DOHH2 (cell line): ENCODE results near the gene CRYBG2.

Source experiments
- H3F3A ChIP-seq: fragments of 200-600 bp; sonication (generic), shearing (Covaris generic); 2 replicates; pipeline ENCODE4 v1.6.0; 2016; ENCODE audit warnings: antibody characterized with exemption, mild to moderate bottlenecking; ENCODE audit not compliant: control insufficient read depth, insufficient read depth
- H3K27ac ChIP-seq: fragments of 200-600 bp; sonication (generic); 2 replicates; pipeline ENCODE4 v1.5.1; 2014; ENCODE audit warnings: low read depth, mild to moderate bottlenecking, low read length, moderate library complexity
- H3K27me3 ChIP-seq: fragments of 200-600 bp; sonication (generic); 2 replicates; pipeline ENCODE4 v1.6.1; 2014; ENCODE audit warnings: mild to moderate bottlenecking, low read length, mixed read lengths; ENCODE audit not compliant: control insufficient read depth
- H3K36me3 ChIP-seq: fragments of 200-600 bp; sonication (generic); 2 replicates; pipeline ENCODE4 v1.6.1; 2014; ENCODE audit warnings: mild to moderate bottlenecking, low read length, moderate library complexity, mixed read lengths; ENCODE audit not compliant: control insufficient read depth
- H3K4me1 ChIP-seq: fragments of 200-600 bp; sonication (generic); 2 replicates; pipeline ENCODE4 v1.6.1; 2014; ENCODE audit warnings: mild to moderate bottlenecking, low read length, mixed read lengths; ENCODE audit not compliant: control insufficient read depth
- H3K4me2 ChIP-seq: fragments of 200-600 bp; sonication (generic); 2 replicates; pipeline ENCODE4 v1.6.0; 2014; ENCODE audit warnings: mild to moderate bottlenecking, low read length, moderate library complexity
- H3K4me3 ChIP-seq: fragments of 200-600 bp; sonication (generic); 2 replicates; pipeline ENCODE4 v1.5.1; 2014; ENCODE audit warnings: mild to moderate bottlenecking, low read length, mixed read lengths
- H3K79me2 ChIP-seq: fragments of 200-600 bp; sonication (generic); 2 replicates; pipeline ENCODE4 v1.6.1; 2014; ENCODE audit warnings: mild to moderate bottlenecking, low read length, mixed read lengths; ENCODE audit not compliant: control insufficient read depth
- H3K9me2 ChIP-seq: fragments of 200-600 bp; sonication (generic); replicated peaks from 2 replicates; pipeline ENCODE4 v1.6.1; 2014; ENCODE audit warnings: mild to moderate bottlenecking, low read length, mixed read lengths; ENCODE audit not compliant: control insufficient read depth
- H3K9me3 ChIP-seq: fragments of 200-600 bp; sonication (generic); 2 replicates; pipeline ENCODE4 v1.6.1; 2014; ENCODE audit warnings: antibody characterized with exemption, low read length, mixed read lengths; ENCODE audit not compliant: control insufficient read depth, insufficient read depth
- H4K20me1 ChIP-seq: fragments of 200-600 bp; sonication (generic); 2 replicates; pipeline ENCODE4 v1.6.0; 2014; ENCODE audit warnings: low read depth, mild to moderate bottlenecking, antibody characterized with exemption, low read length, moderate library complexity; ENCODE audit not compliant: control insufficient read depth, insufficient read depth
- EZH2phosphoT487 ChIP-seq: fragments of 200-600 bp; sonication (generic); IDR thresholded peaks from 2 replicates; pipeline ENCODE4 v1.6.1; 2017; ENCODE audit warnings: borderline replicate concordance, mild to moderate bottlenecking, antibody characterized with exemption, low read length, moderate library complexity, mixed read lengths
- TF ChIP-seq, protein P1 (sequence below): fragments of 200-600 bp; sonication (generic); IDR thresholded peaks from one replicate; pipeline ENCODE4 v1.5.1; 2014; ENCODE audit warnings: antibody characterized with exemption, mild to moderate bottlenecking, low read depth, low read length; ENCODE audit not compliant: poor library complexity, severe bottlenecking

The CRYBG2 gene

DNA sequence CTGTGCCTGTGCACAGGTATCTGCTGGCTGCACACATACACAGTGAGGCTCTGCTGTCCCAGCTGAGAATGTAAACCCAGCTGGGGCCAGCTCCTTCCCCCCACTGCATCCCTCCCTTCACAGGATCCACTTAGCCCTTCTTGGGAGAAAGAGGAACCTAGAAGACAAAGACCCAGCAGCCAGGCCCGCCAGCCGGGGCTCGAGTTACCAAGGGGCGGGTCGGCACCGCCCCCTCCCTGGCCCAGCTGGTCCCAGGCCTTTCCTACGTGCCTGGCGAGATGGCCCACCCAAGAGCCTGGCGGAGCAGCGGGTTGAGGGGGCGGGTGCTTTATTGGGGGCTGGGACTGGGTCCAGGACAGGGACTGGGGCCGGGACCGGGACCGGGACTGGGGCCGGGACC lies 72.0 kb downstream of the CRYBG2 start:
- Histone ChIP-seq H3F3A (peaks cover 8% of the 10 kb centered on the region), H4K20me1 (no peaks in the 10 kb centered on the region), H3K9me2 (no peaks in the 10 kb centered on the region), H3K4me3 (no peak overlapping the region), H3K9me3 (no peaks in the 10 kb centered on the region), H3K36me3 (peaks cover 27% of the 10 kb centered on the region), H3K4me1 (peaks cover 48% of the 10 kb centered on the region), H3K79me2 (peaks cover 8% of the 10 kb centered on the region; the same call in 1 of the 2 replicates), H3K27ac (no peak overlapping the region), H3K27me3 (no peaks in the 10 kb centered on the region), H3K4me2 (no peak overlapping the region)
- no peak for TF ChIP-seq EZH2phosphoT487
- TF ChIP-seq, protein P1, sequence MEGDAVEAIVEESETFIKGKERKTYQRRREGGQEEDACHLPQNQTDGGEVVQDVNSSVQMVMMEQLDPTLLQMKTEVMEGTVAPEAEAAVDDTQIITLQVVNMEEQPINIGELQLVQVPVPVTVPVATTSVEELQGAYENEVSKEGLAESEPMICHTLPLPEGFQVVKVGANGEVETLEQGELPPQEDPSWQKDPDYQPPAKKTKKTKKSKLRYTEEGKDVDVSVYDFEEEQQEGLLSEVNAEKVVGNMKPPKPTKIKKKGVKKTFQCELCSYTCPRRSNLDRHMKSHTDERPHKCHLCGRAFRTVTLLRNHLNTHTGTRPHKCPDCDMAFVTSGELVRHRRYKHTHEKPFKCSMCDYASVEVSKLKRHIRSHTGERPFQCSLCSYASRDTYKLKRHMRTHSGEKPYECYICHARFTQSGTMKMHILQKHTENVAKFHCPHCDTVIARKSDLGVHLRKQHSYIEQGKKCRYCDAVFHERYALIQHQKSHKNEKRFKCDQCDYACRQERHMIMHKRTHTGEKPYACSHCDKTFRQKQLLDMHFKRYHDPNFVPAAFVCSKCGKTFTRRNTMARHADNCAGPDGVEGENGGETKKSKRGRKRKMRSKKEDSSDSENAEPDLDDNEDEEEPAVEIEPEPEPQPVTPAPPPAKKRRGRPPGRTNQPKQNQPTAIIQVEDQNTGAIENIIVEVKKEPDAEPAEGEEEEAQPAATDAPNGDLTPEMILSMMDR: no peak

DNA sequence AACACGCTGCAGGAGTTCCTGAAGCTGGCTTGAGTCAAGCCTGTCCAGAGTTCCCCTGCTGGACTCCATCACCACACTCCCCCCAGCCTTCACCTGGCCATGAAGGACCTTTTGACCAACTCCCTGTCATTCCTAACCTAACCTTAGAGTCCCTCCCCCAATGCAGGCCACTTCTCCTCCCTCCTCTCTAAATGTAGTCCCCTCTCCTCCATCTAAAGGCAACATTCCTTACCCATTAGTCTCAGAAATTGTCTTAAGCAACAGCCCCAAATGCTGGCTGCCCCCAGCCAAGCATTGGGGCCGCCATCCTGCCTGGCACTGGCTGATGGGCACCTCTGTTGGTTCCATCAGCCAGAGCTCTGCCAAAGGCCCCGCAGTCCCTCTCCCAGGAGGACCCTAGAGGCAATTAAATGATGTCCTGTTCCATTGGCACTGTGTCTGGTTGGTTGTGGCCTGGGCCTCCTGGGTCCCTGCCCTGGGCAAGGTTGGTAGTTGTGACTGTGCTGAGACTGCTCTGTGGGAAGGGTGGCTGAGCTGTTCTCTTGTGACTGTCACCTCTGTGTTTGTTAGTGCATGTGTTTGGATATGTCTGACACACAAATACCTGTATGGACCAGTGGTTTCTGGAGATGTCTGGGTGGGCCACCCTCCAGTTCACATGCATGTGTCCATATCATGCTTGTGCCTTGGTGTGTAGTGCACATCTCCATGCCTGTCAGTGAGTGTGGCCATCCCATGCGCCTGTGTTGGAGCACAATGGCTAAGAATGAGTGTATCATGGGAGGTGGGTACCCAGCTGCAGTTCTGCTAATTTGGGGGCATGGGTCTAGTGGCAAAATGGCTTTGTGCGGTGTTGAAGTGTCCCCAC lies 72.6 kb downstream of the CRYBG2 start:
- Histone ChIP-seq H3K27ac (no peak overlapping the region), H3K9me2 (no peaks in the 10 kb centered on the region), H3K79me2 (peaks cover 8% of the 10 kb centered on the region; the same call in 1 of the 2 replicates), H3K36me3 (peaks cover 34% of the 10 kb centered on the region), H3F3A (peaks cover 4% of the 10 kb centered on the region), H3K9me3 (no peaks in the 10 kb centered on the region), H3K4me3 (no peak overlapping the region), H4K20me1 (no peaks in the 10 kb centered on the region), H3K27me3 (no peaks in the 10 kb centered on the region), H3K4me2 (no peak overlapping the region), H3K4me1 (peaks cover 41% of the 10 kb centered on the region)
- TF ChIP-seq EZH2phosphoT487: no peak
- TF ChIP-seq, protein P1: no peak

DNA sequence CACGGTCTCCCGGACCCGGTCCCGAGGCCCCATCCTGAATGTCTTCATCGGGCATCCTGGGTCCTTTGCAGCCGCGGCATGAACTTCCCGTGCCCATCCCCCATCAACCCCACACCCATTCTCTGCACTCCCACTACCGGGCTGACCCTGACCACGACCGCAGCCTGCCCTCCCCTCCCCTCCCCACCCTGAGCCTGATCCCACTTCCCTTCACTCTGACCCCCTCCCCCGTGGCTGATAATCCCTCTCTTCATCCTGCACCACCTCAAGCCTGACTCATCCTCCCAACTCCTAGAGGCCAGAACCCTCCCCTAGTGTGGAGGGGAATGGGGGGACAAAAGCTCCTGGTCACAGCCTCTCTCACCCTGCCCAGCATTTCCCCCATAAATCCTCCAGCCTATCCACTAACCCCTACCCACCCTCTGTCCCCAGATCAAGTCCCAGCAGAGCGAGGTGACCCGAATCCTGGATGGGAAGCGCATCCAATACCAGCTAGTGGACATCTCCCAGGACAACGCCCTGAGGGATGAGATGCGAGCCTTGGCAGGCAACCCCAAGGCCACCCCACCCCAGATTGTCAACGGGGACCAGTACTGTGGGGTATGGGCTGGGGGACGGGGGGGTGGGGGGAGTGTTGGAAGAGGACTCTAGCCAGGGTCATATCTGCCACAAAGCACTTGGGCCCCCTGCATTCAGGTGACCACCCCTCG lies 73.4 kb downstream of the CRYBG2 start:
- peak overlapping the region; percentile 41; the same call in 1 of the 2 replicates for H3K27ac ChIP-seq
- peaks cover 8% of the 10 kb centered on the region; the same call in 1 of the 2 replicates for H3K79me2 ChIP-seq
- H3K9me2 ChIP-seq: no peaks in the 10 kb centered on the region
- H3K4me2 ChIP-seq: peak overlapping the region; percentile 99
- H3K9me3 ChIP-seq: no peaks in the 10 kb centered on the region
- TF ChIP-seq EZH2phosphoT487: no peak
- TF ChIP-seq, protein P1: no peak
- no peaks in the 10 kb centered on the region for H4K20me1 ChIP-seq
- peaks cover 3% of the 10 kb centered on the region; the same call in 1 of the 2 replicates for H3F3A ChIP-seq
- H3K4me3 ChIP-seq: peak overlapping the region; percentile 92
- H3K36me3 ChIP-seq: peaks cover 42% of the 10 kb centered on the region
- peaks cover 36% of the 10 kb centered on the region for H3K4me1 ChIP-seq
- no peaks in the 10 kb centered on the region for H3K27me3 ChIP-seq
